HEK293 (cell line): ENCODE data around the gene OR13C4.

Experiments
- CTCF ChIA-PET: fragments of 350-600 bp; formaldehyde crosslinking; extraction: SDS; loops from one replicate; lab custom pipeline; 2021; ENCODE audit warnings: antibody characterized with exemption; lab: Yijun Ruan, JAX
- POLR2A ChIA-PET: fragments of 300-600 bp; formaldehyde crosslinking; extraction: SDS; loops from one replicate; lab custom pipeline; 2020; ENCODE audit warnings: antibody characterized with exemption, inconsistent platforms; lab: Yijun Ruan, JAX
- H3K27ac ChIP-seq: fragments of 200-500 bp; sonication (Bioruptor generic); 2 replicates; pipeline ENCODE4 v1.5.1; 2014; ENCODE audit warnings: low read depth, low read length, control low read depth, inconsistent platforms; ENCODE audit errors: extremely low read depth
- H3K36me3 ChIP-seq, 2 experiments: fragments of 200-500 bp in 1 of 2; sonication (Bioruptor generic) in 1 of 2; 1 replicate in 1 of 2; 2 replicates in 1 of 2; pipeline ENCODE4 v1.5.1; 2014 to 2017; ENCODE audit warnings: inconsistent platforms in 2 of 2, low read length in 2 of 2; ENCODE audit not compliant: control insufficient read depth in 2 of 2, insufficient read depth in 1 of 2
- H3K4me1 ChIP-seq: fragments of 200-500 bp; sonication (Bioruptor generic); 2 replicates; pipeline ENCODE4 v1.5.1; 2014; ENCODE audit warnings: mild to moderate bottlenecking, low read length, inconsistent platforms; ENCODE audit not compliant: control insufficient read depth, insufficient read depth
- H3K4me3 ChIP-seq: 2 replicates; pipeline ENCODE4 v1.5.1; 2011; ENCODE audit warnings: low read depth, mild to moderate bottlenecking, control low read depth, low read length, moderate library complexity
- H3K9me3 ChIP-seq: fragments of 200-500 bp; sonication (Bioruptor generic); 2 replicates; pipeline ENCODE4 v1.5.1; 2014; ENCODE audit warnings: low read depth, low read length, inconsistent platforms; ENCODE audit not compliant: control insufficient read depth, insufficient read depth
- EGR2 ChIP-seq: fragments of 450-650 bp; formaldehyde crosslinking; IDR thresholded peaks from 2 replicates; pipeline ENCODE4 v1.5.1; 2016; ENCODE audit warnings: low read depth, missing biosample characterization, missing genetic modification characterization
- KLF10 ChIP-seq: fragments of 450-650 bp; IDR thresholded peaks from 2 replicates; pipeline ENCODE4 v1.5.1; 2018; ENCODE audit warnings: missing biosample characterization, mild to moderate bottlenecking, missing genetic modification characterization
- KLF7 ChIP-seq: fragments of 450-650 bp; formaldehyde crosslinking; IDR thresholded peaks from 2 replicates; pipeline ENCODE4 v1.5.1; 2016; ENCODE audit warnings: missing biosample characterization, missing genetic modification characterization, borderline replicate concordance
- KLF8 ChIP-seq: fragments of 450-650 bp; formaldehyde crosslinking; IDR thresholded peaks from 2 replicates; pipeline ENCODE4 v1.5.1; 2016; ENCODE audit warnings: missing biosample characterization, missing genetic modification characterization
- PRDM10 ChIP-seq: fragments of 450-650 bp; formaldehyde crosslinking; IDR thresholded peaks from 2 replicates; pipeline ENCODE4 v1.5.1; 2016; ENCODE audit warnings: missing biosample characterization, missing genetic modification characterization
- PRDM6 ChIP-seq: fragments of 450-650 bp; formaldehyde crosslinking; IDR thresholded peaks from 2 replicates; pipeline ENCODE4 v1.5.1; 2017; ENCODE audit warnings: missing biosample characterization, missing genetic modification characterization
- SCRT1 ChIP-seq: fragments of 450-650 bp; formaldehyde crosslinking; IDR thresholded peaks from 2 replicates; pipeline ENCODE4 v1.5.1; 2016; ENCODE audit warnings: missing biosample characterization, missing genetic modification characterization, borderline replicate concordance
- ZBTB11 ChIP-seq: fragments of 450-650 bp; formaldehyde crosslinking; conservative IDR thresholded peaks from 2 replicates; pipeline ENCODE4 v1.5.1; 2016; ENCODE audit warnings: low read depth, missing biosample characterization, missing genetic modification characterization
- ZBTB48 ChIP-seq: fragments of 450-650 bp; formaldehyde crosslinking; IDR thresholded peaks from 2 replicates; pipeline ENCODE4 v1.5.1; 2016; ENCODE audit warnings: missing biosample characterization, missing genetic modification characterization
- ZBTB49 ChIP-seq: fragments of 450-650 bp; formaldehyde crosslinking; IDR thresholded peaks from 2 replicates; pipeline ENCODE4 v1.5.1; 2016; ENCODE audit warnings: missing biosample characterization, missing genetic modification characterization, low read depth
- ZEB2 ChIP-seq: fragments of 450-650 bp; formaldehyde crosslinking; IDR thresholded peaks from 2 replicates; pipeline ENCODE4 v1.5.1; 2016; ENCODE audit warnings: missing biosample characterization, missing genetic modification characterization
- ZNF157 ChIP-seq: fragments of 450-650 bp; formaldehyde crosslinking; IDR thresholded peaks from 2 replicates; pipeline ENCODE4 v1.5.1; 2016; ENCODE audit warnings: missing biosample characterization, missing genetic modification characterization
- ZNF18 ChIP-seq: fragments of 450-650 bp; formaldehyde crosslinking; IDR thresholded peaks from 2 replicates; pipeline ENCODE4 v1.5.1; 2016; ENCODE audit warnings: missing biosample characterization, missing genetic modification characterization
- ZNF184 ChIP-seq: fragments of 450-650 bp; IDR thresholded peaks from 2 replicates; pipeline ENCODE4 v1.5.1; 2018; ENCODE audit warnings: missing biosample characterization, mild to moderate bottlenecking, missing genetic modification characterization
- ZNF23 ChIP-seq: fragments of 450-650 bp; formaldehyde crosslinking; IDR thresholded peaks from 2 replicates; pipeline ENCODE4 v1.5.1; 2016; ENCODE audit warnings: missing biosample characterization, missing genetic modification characterization, borderline replicate concordance
- ZNF274 ChIP-seq, 2 experiments: fragments of 200-500 bp in 1 of 2; fragments of 450-650 bp in 1 of 2; sonication (Bioruptor generic) in 1 of 2; formaldehyde crosslinking in 1 of 2; IDR thresholded peaks; 2 replicates each; pipeline versions ENCODE4 v1.5.1 to v1.6.1; 2014 to 2016; ENCODE audit warnings: borderline replicate concordance in 1 of 2, inconsistent platforms in 1 of 2, low read length in 1 of 2, missing biosample characterization in 1 of 2, missing genetic modification characterization in 1 of 2
- ZNF391 ChIP-seq: fragments of 450-650 bp; formaldehyde crosslinking; IDR thresholded peaks from 2 replicates; pipeline ENCODE4 v1.5.1; 2016; ENCODE audit warnings: low read depth, missing biosample characterization, missing genetic modification characterization, borderline replicate concordance
- ZNF501 ChIP-seq: fragments of 450-650 bp; formaldehyde crosslinking; IDR thresholded peaks from 2 replicates; pipeline ENCODE4 v1.5.1; 2016; ENCODE audit warnings: missing biosample characterization, missing genetic modification characterization
- ZNF626 ChIP-seq: fragments of 450-650 bp; sonication (Bioruptor Pico); formaldehyde crosslinking; IDR thresholded peaks from 2 replicates; pipeline ENCODE4 v1.5.1; 2018; ENCODE audit warnings: missing biosample characterization, missing genetic modification characterization, inconsistent platforms
- ZNF639 ChIP-seq: fragments of 450-650 bp; formaldehyde crosslinking; IDR thresholded peaks from 2 replicates; pipeline ENCODE4 v1.5.1; 2016; ENCODE audit warnings: missing biosample characterization, missing genetic modification characterization
- ZNF664 ChIP-seq: fragments of 450-650 bp; formaldehyde crosslinking; IDR thresholded peaks from 2 replicates; pipeline ENCODE4 v1.5.1; 2016; ENCODE audit warnings: missing biosample characterization, missing genetic modification characterization
- ZNF785 ChIP-seq: fragments of 450-650 bp; formaldehyde crosslinking; IDR thresholded peaks from 2 replicates; pipeline ENCODE4 v1.5.1; 2016; ENCODE audit warnings: missing biosample characterization, missing genetic modification characterization

Gene OR13C4

GRCh38 chr9:104503963-104504362 lies 23.0 kb downstream of the OR13C4 start, which contains the start of gene OR13F1:
OR13F1 (plus strand) TSS chr9:104504263; CDS start chr9:104504263, 0 bp downstream.
- H3K27ac ChIP-seq: no peak within 1 kb of the TSS
- ChIA-PET POLR2A (no interaction called here), CTCF (no interaction called here)
- H3K36me3 ChIP-seq: no peaks in the 10 kb centered on the region
- no peaks in the 10 kb centered on the region for H3K9me3 ChIP-seq
- H3K4me3 ChIP-seq: no peak within 1 kb of the TSS
- H3K4me1 ChIP-seq: no peaks in the 10 kb centered on the region
- TF ChIP-seq SCRT1 (tag by site-specific recombination): no peak
- no peak for TF ChIP-seq ZNF391
- TF ChIP-seq KLF8 (tag by site-specific recombination): no peak
- no peak for TF ChIP-seq KLF7 (tag by site-specific recombination)
- TF ChIP-seq ZNF639 (tag by site-specific recombination): no peak
- TF ChIP-seq EGR2 (tag by site-specific recombination): no peak
- TF ChIP-seq PRDM10: no peak
- no peak for TF ChIP-seq ZNF664 (tag by site-specific recombination)
- no peak for TF ChIP-seq KLF10 (tag by site-specific recombination)
- TF ChIP-seq ZNF626 (tag by site-specific recombination): no peak
- no peak for TF ChIP-seq ZNF274 (IDR thresholded peaks at IDR 0.05; ENCODE audit: low read length)
- no peak for TF ChIP-seq ZNF274 (tag by site-specific recombination; IDR thresholded peaks at IDR 0.05; ENCODE audit: borderline replicate concordance)
- no peak for TF ChIP-seq ZEB2
- TF ChIP-seq ZBTB48 (tag by site-specific recombination): no peak
- TF ChIP-seq ZNF184: no peak
- TF ChIP-seq ZBTB11: no peak
- no peak for TF ChIP-seq ZNF23

- Histone ChIP-seq H3K9me3 (no peaks in the 10 kb centered on the region), H3K4me3 (no peak overlapping the region), H3K4me1 (no peaks in the 10 kb centered on the region), H3K36me3 (no peaks in the 10 kb centered on the region), H3K27ac (no peak overlapping the region)
- CTCF ChIA-PET: no interaction called here
- POLR2A ChIA-PET: no interaction called here
- no peak for TF ChIP-seq ZBTB49 (tag by site-specific recombination)
- TF ChIP-seq PRDM6 (tag by site-specific recombination): no peak
- TF ChIP-seq ZNF501: no peak
- TF ChIP-seq ZNF785 (tag by site-specific recombination): no peak
- TF ChIP-seq ZNF18 (tag by site-specific recombination): no peak
- no peak for TF ChIP-seq ZNF157 (tag by site-specific recombination)
Observed at GRCh38 chr9:104503440-104503839, 23.6 kb downstream of the OR13C4 start.
